ENCODE results near the gene NUP93. TPM values are rescaled to one million over a fixed set of nuclear protein-coding genes. Genes with fewer than 3 reads are reported as not detected.

NUP93 gene
- total and polyA plus RNA-seq, 9 of the 15 experiments (the other 6 are each of a cell fraction or from before 2014, with no cell fraction given) = 92.0 to 162 (median 121) TPM

DNA sequence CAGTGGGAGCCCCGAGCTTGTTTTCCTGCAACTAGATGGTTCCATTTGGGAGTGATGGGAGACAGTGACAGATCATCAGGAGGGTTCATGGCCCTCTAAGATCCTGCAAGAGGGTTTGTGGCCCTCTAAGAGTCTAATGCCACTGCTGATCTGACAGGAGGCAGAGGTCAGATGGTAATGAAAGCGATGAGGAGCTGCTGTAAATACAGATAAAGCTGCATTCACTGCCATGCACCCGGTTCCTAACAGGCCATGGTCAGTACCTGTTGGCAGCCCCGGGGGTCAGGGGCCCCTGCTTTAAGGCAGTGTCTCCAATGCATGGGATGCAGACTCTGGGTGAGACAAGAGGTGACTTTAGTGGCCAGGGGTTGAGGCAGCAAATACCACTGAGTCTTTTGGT lies 165.9 kb downstream of the NUP93 start (continued):
- TF ChIP-seq PTRF (tag; IDR thresholded peaks at IDR 0.05) = no peak
- TF ChIP-seq ZNF175 (CRISPR knock-in tag; IDR thresholded peaks at IDR 0.05; ENCODE audit: low read depth) = no peak
- TF ChIP-seq, protein P1, sequence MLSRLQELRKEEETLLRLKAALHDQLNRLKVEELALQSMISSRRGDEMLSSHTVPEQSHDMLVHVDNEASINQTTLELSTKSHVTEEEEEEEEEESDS (CRISPR knock-in tag; IDR thresholded peaks at IDR 0.05) = no peak
- TF ChIP-seq HMBOX1 (IDR thresholded peaks at IDR 0.05) = no peak
- TF ChIP-seq SPI1 (IDR thresholded peaks at IDR 0.05; ENCODE audit: borderline replicate concordance, low read depth, low read length) = no peak
- no peak for TF ChIP-seq ZNF407 (IDR thresholded peaks at IDR 0.05; ENCODE audit: low read depth)

Data from K562 (cell line).